DOHH2 (cell line): Measurements from ENCODE around the gene SLC44A1.

Source experiments
- H3F3A ChIP-seq: fragments of 200-600 bp; sonication (generic), shearing (Covaris generic); 2 replicates; pipeline ENCODE4 v1.6.0; 2016; ENCODE audit warnings: antibody characterized with exemption, mild to moderate bottlenecking; ENCODE audit not compliant: control insufficient read depth, insufficient read depth
- H3K27ac ChIP-seq: fragments of 200-600 bp; sonication (generic); 2 replicates; pipeline ENCODE4 v1.5.1; 2014; ENCODE audit warnings: low read depth, mild to moderate bottlenecking, low read length, moderate library complexity
- H3K27me3 ChIP-seq: fragments of 200-600 bp; sonication (generic); 2 replicates; pipeline ENCODE4 v1.6.1; 2014; ENCODE audit warnings: mild to moderate bottlenecking, low read length, mixed read lengths; ENCODE audit not compliant: control insufficient read depth
- H3K36me3 ChIP-seq: fragments of 200-600 bp; sonication (generic); 2 replicates; pipeline ENCODE4 v1.6.1; 2014; ENCODE audit warnings: mild to moderate bottlenecking, low read length, moderate library complexity, mixed read lengths; ENCODE audit not compliant: control insufficient read depth
- H3K4me1 ChIP-seq: fragments of 200-600 bp; sonication (generic); 2 replicates; pipeline ENCODE4 v1.6.1; 2014; ENCODE audit warnings: mild to moderate bottlenecking, low read length, mixed read lengths; ENCODE audit not compliant: control insufficient read depth
- H3K4me2 ChIP-seq: fragments of 200-600 bp; sonication (generic); 2 replicates; pipeline ENCODE4 v1.6.0; 2014; ENCODE audit warnings: mild to moderate bottlenecking, low read length, moderate library complexity
- H3K4me3 ChIP-seq: fragments of 200-600 bp; sonication (generic); 2 replicates; pipeline ENCODE4 v1.5.1; 2014; ENCODE audit warnings: mild to moderate bottlenecking, low read length, mixed read lengths
- H3K79me2 ChIP-seq: fragments of 200-600 bp; sonication (generic); 2 replicates; pipeline ENCODE4 v1.6.1; 2014; ENCODE audit warnings: mild to moderate bottlenecking, low read length, mixed read lengths; ENCODE audit not compliant: control insufficient read depth
- H3K9me2 ChIP-seq: fragments of 200-600 bp; sonication (generic); replicated peaks from 2 replicates; pipeline ENCODE4 v1.6.1; 2014; ENCODE audit warnings: mild to moderate bottlenecking, low read length, mixed read lengths; ENCODE audit not compliant: control insufficient read depth
- H3K9me3 ChIP-seq: fragments of 200-600 bp; sonication (generic); 2 replicates; pipeline ENCODE4 v1.6.1; 2014; ENCODE audit warnings: antibody characterized with exemption, low read length, mixed read lengths; ENCODE audit not compliant: control insufficient read depth, insufficient read depth
- H4K20me1 ChIP-seq: fragments of 200-600 bp; sonication (generic); 2 replicates; pipeline ENCODE4 v1.6.0; 2014; ENCODE audit warnings: low read depth, mild to moderate bottlenecking, antibody characterized with exemption, low read length, moderate library complexity; ENCODE audit not compliant: control insufficient read depth, insufficient read depth
- CTCF ChIP-seq: fragments of 200-600 bp; sonication (generic); IDR thresholded peaks from one replicate; pipeline ENCODE4 v1.5.1; 2014; ENCODE audit warnings: antibody characterized with exemption, mild to moderate bottlenecking, low read depth, low read length; ENCODE audit not compliant: poor library complexity, severe bottlenecking
- EZH2phosphoT487 ChIP-seq: fragments of 200-600 bp; sonication (generic); IDR thresholded peaks from 2 replicates; pipeline ENCODE4 v1.6.1; 2017; ENCODE audit warnings: borderline replicate concordance, mild to moderate bottlenecking, antibody characterized with exemption, low read length, moderate library complexity, mixed read lengths

SLC44A1 gene

GRCh38 chr9:105441616-105442160, 197.2 kb downstream of the SLC44A1 start:
- Histone ChIP-seq H3K36me3 (no peaks in the 10 kb centered on the region), H3K27me3 (no peaks in the 10 kb centered on the region), H3F3A (no peaks in the 10 kb centered on the region), H4K20me1 (no peaks in the 10 kb centered on the region), H3K4me3 (no peak overlapping the region), H3K9me3 (no peaks in the 10 kb centered on the region), H3K79me2 (no peaks in the 10 kb centered on the region), H3K4me1 (no peaks in the 10 kb centered on the region; the same call in 1 of the 2 replicates), H3K9me2 (no peaks in the 10 kb centered on the region), H3K4me2 (no peak overlapping the region), H3K27ac (no peak overlapping the region)
- TF ChIP-seq CTCF (no peak), EZH2phosphoT487 (no peak)

- H3K36me3 ChIP-seq, result no peaks in the 10 kb centered on the region
- TF ChIP-seq EZH2phosphoT487 (no peak), CTCF (no peak)
- H3K9me2 ChIP-seq, result no peaks in the 10 kb centered on the region
- H4K20me1 ChIP-seq, result no peaks in the 10 kb centered on the region
- H3K4me2 ChIP-seq, result no peak overlapping the region
- H3K27me3 ChIP-seq, result no peaks in the 10 kb centered on the region
- no peaks in the 10 kb centered on the region for H3K79me2 ChIP-seq
- H3K27ac ChIP-seq, result no peak overlapping the region
- peaks cover 8% of the 10 kb centered on the region for H3K4me1 ChIP-seq
- H3K4me3 ChIP-seq, result no peak overlapping the region
- no peaks in the 10 kb centered on the region for H3F3A ChIP-seq
- no peaks in the 10 kb centered on the region for H3K9me3 ChIP-seq
These were observed 198.7 kb downstream of the SLC44A1 start for GRCh38 chr9:105443121-105443520.

GRCh38 chr9:105444130-105444529, 199.7 kb downstream of the SLC44A1 start:
- no peaks in the 10 kb centered on the region for H3F3A ChIP-seq
- H3K79me2 ChIP-seq, result peaks cover 9% of the 10 kb centered on the region
- H4K20me1 ChIP-seq, result no peaks in the 10 kb centered on the region
- H3K27ac ChIP-seq, result no peak overlapping the region
- no peak for TF ChIP-seq CTCF
- TF ChIP-seq EZH2phosphoT487, result no peak
- H3K4me3 ChIP-seq, result no peak overlapping the region
- no peak overlapping the region for H3K4me2 ChIP-seq
- H3K9me2 ChIP-seq, result no peaks in the 10 kb centered on the region
- peaks cover 15% of the 10 kb centered on the region for H3K4me1 ChIP-seq
- H3K27me3 ChIP-seq, result no peaks in the 10 kb centered on the region
- H3K9me3 ChIP-seq, result no peaks in the 10 kb centered on the region
- H3K36me3 ChIP-seq, result no peaks in the 10 kb centered on the region
